Measurements from ENCODE around the gene HABP4. TPM values are rescaled to one million over a fixed set of nuclear protein-coding genes. Genes with fewer than 3 reads are reported as not detected.

The HABP4 gene
- total RNA-seq, 1 donor from 2014 or later: 23.1 TPM

DNA sequence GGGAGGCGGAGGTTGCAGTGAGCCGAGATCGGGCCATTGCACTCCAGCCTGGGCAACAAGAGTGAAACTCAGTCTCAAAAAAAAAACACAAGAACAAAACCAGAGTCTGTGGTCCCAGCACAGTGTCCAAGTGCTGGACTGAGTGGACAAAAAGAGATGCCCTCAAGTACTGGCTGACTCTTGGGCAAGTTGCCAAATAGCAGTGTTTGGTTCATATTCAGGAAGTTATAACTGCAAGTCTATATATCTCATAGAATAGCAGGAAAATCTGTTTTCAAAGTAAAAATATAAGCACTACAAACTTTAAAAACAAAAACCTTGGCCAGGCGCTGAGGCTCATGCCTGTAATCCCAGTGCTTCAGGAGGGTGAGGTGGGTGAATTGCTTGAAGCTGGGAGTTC, 7.3 kb downstream of the HABP4 start:
- peaks cover 7% of the 10 kb centered on the region for H3K4me1 ChIP-seq
- H3K9me3 ChIP-seq (replicated peaks): no peaks in the 10 kb centered on the region
- intact Hi-C loops (cut with micrococcal nuclease): loop anchor here (10.0 kb wide), 2 partner anchors 108 to 112 kb away; no protein-coding TSS in a partner anchor
- no peak for DNase-seq
- no peaks in the 10 kb centered on the region for H3K27me3 ChIP-seq (ENCODE audit: low read depth)
- TF ChIP-seq, protein P1, sequence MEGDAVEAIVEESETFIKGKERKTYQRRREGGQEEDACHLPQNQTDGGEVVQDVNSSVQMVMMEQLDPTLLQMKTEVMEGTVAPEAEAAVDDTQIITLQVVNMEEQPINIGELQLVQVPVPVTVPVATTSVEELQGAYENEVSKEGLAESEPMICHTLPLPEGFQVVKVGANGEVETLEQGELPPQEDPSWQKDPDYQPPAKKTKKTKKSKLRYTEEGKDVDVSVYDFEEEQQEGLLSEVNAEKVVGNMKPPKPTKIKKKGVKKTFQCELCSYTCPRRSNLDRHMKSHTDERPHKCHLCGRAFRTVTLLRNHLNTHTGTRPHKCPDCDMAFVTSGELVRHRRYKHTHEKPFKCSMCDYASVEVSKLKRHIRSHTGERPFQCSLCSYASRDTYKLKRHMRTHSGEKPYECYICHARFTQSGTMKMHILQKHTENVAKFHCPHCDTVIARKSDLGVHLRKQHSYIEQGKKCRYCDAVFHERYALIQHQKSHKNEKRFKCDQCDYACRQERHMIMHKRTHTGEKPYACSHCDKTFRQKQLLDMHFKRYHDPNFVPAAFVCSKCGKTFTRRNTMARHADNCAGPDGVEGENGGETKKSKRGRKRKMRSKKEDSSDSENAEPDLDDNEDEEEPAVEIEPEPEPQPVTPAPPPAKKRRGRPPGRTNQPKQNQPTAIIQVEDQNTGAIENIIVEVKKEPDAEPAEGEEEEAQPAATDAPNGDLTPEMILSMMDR (IDR thresholded peaks at IDR 0.05; ENCODE audit: borderline replicate concordance): no peak
- no peak overlapping the region for H3K27ac ChIP-seq (replicated peaks)
- peaks cover 19% of the 10 kb centered on the region for H3K36me3 ChIP-seq
- H3K4me3 ChIP-seq: no peak overlapping the region

DNA sequence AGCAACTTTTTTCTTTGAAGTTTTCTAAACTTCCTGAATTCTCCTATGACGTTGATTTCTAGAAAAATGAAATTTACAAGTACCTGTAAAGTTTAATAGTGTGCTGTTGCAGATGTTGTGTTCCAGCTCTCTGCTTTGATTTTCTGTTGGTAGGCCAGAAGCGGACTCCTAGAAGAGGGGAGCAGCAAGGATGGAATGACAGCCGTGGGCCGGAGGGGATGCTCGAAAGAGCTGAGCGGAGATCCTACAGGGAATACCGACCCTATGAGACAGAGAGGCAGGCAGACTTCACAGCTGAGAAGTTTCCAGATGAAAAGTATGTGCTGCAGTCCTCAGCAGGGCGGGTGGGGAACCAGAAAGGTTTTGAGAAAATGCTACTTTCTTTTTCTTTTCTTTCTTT, 8.3 kb downstream of the HABP4 start:
- H3K36me3 ChIP-seq: peaks cover 19% of the 10 kb centered on the region
- TF ChIP-seq, protein P1 (IDR thresholded peaks at IDR 0.05; ENCODE audit: borderline replicate concordance): no peak
- H3K27ac ChIP-seq (replicated peaks): no peak overlapping the region
- no peaks in the 10 kb centered on the region for H3K9me3 ChIP-seq (replicated peaks)
- DNase-seq: no peak
- intact Hi-C loops (cut with micrococcal nuclease): loop anchor here (10.0 kb wide), 2 partner anchors 107 to 113 kb away; no protein-coding TSS in a partner anchor
- no peak overlapping the region for H3K4me3 ChIP-seq
- peaks cover 3% of the 10 kb centered on the region for H3K4me1 ChIP-seq
- no peaks in the 10 kb centered on the region for H3K27me3 ChIP-seq (ENCODE audit: low read depth)

DNA sequence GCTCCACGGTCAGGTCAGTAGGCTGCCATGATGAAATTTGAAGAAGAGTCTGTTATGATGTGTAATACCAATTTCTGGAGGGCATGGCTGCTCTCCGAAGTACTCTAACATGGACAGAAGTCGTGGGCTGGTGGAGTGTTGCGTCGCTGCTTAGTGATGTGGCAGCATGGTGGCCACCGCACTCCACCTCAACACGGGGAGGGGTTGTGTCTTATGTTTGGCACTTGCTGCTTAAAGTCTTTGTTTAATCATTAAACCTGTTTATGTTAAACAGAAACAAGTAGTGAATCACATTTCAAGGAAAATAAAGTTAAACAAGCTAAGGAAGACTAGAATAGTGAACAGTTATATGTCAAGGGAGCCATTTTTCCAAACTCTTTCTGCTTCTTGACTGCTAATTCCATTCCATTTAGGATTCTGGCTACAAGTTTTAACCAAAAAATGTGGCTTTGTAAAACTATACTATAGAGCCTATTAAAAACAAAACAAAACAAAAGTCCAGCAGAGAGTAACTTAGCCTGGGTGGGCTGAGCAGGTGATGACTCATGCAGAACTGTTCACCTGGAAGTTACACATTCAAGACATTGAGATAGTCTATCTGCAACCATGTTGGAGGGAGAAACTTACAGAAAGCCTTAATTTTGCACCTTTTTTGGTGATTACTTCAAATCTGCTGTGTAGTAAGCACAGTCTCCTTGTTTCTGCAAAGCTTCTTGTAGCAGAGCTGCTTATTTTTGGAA, 9.5 kb downstream of the HABP4 start:
- peaks cover 6% of the 10 kb centered on the region for H3K4me1 ChIP-seq
- no peaks in the 10 kb centered on the region for H3K9me3 ChIP-seq (replicated peaks)
- TF ChIP-seq, protein P1 (IDR thresholded peaks at IDR 0.05; ENCODE audit: borderline replicate concordance): no peak
- H3K36me3 ChIP-seq: peaks cover 19% of the 10 kb centered on the region
- H3K4me3 ChIP-seq: no peak overlapping the region
- DNase-seq: no peak
- H3K27ac ChIP-seq (replicated peaks): no peak overlapping the region
- H3K27me3 ChIP-seq (ENCODE audit: low read depth): no peaks in the 10 kb centered on the region
- intact Hi-C loops (cut with micrococcal nuclease): loop anchor here (10.0 kb wide), 2 partner anchors 105 to 115 kb away; no protein-coding TSS in a partner anchor

DNA sequence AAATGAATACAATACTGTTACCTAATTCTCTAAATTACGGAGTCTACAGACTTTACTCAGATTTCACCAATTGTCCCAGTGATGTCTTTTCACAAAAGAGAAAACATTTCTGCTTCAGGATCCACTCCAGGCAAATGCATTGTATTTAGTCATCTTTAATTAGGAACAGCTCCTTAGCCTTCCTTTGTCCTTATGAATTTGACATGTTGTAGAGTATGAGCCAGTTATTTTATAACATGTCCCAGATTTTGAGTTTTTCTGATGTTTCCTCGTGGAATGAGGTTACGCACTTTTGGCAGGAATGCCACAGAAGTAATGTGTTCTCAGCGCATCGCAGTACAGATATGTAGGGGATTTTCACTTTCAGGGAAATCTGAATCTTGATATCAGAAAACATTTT, 10.5 kb downstream of the HABP4 start:
- Histone ChIP-seq H3K27me3 (ENCODE audit: low read depth) (no peaks in the 10 kb centered on the region), H3K36me3 (peaks cover 22% of the 10 kb centered on the region), H3K27ac (replicated peaks) (no peak overlapping the region), H3K4me3 (no peak overlapping the region), H3K9me3 (replicated peaks) (no peaks in the 10 kb centered on the region), H3K4me1 (peaks cover 8% of the 10 kb centered on the region)
- intact Hi-C loops (cut with micrococcal nuclease): no loop called here
- DNase-seq: no peak
- TF ChIP-seq, protein P1 (IDR thresholded peaks at IDR 0.05; ENCODE audit: borderline replicate concordance): no peak

DNA sequence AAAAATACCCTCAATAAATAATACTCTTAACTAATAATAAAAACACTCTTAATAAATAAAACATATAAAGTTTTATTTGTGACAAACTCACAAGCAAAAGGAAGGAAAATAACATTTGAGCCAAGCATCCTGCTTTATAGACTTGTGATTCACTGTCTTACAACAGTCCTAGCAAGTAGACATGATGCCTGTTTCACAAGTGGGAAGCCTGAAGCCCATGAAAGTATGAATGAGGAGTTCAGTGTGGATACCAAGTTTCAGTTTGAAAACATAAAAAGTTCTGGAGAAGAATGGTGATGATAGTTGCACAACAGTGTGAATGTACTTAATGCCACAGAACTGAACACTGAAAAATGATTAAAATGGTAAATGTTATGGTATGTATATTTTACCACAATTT, 10.9 kb downstream of the HABP4 start:
- peaks cover 26% of the 10 kb centered on the region for H3K36me3 ChIP-seq
- no peaks in the 10 kb centered on the region for H3K9me3 ChIP-seq (replicated peaks)
- intact Hi-C loops (cut with micrococcal nuclease): no loop called here
- no peak for DNase-seq
- no peaks in the 10 kb centered on the region for H3K27me3 ChIP-seq (ENCODE audit: low read depth)
- no peak overlapping the region for H3K27ac ChIP-seq (replicated peaks)
- TF ChIP-seq, protein P1 (IDR thresholded peaks at IDR 0.05; ENCODE audit: borderline replicate concordance): no peak
- H3K4me1 ChIP-seq: peaks cover 8% of the 10 kb centered on the region
- no peak overlapping the region for H3K4me3 ChIP-seq
